ENCODE measurements around the gene DTHD1. TPM values are rescaled to one million over a fixed set of nuclear protein-coding genes. Genes with fewer than 3 reads are reported as not detected.

The DTHD1 gene
- polyA plus RNA-seq, 1 donor (not counting 4 experiments of a cell fraction or from before 2014, with no cell fraction given) = not detected

DNA sequence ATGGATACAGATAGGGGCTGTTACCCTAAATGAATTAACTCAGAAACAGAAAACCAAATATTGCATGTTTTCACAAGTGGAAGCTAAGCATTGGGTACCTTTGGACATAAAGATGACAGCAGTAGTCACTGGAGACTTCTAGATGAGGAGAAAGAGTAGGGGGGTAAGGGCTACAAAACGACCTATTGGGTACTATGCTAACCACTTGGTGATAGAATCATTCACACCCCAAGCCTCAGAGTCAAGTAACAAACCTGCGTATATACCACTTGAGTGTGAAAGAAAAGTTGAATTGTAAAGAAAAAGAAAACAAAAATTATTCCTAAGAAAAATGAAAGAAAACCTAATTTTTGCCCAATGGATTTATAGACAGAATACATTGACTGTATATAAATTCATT is 29.4 kb upstream of the DTHD1 start:
- Histone ChIP-seq H3K4me2 (ENCODE audit: control insufficient read depth, extremely low read depth, insufficient read depth, low read depth, low read length) (no peak overlapping the region), H3K79me2 (ENCODE audit: control insufficient read depth, insufficient read depth, low read length) (no peaks in the 10 kb centered on the region), H3K9me1 (ENCODE audit: control insufficient read depth, extremely low read depth, insufficient read depth, low read length) (no peaks in the 10 kb centered on the region), H3K9me3 (ENCODE audit: control insufficient read depth, low read depth, low read length) (no peaks in the 10 kb centered on the region), H3K27me3 (ENCODE audit: control insufficient read depth, extremely low read depth, insufficient read depth, low read length) (no peaks in the 10 kb centered on the region), H2AFZ (ENCODE audit: control insufficient read depth, low read length) (no peak overlapping the region), H3K36me3 (ENCODE audit: control insufficient read depth in 2 of 2, extremely low read depth in 1 of 2, insufficient read depth in 2 of 2, low read length in 2 of 2) (no peaks in the 10 kb centered on the region), H3K4me1 (ENCODE audit: control insufficient read depth, extremely low read depth, insufficient read depth, low read length) (no peaks in the 10 kb centered on the region), H3K27ac (ENCODE audit: control insufficient read depth, insufficient read depth, low read length) (no peak overlapping the region), H4K20me1 (ENCODE audit: control insufficient read depth, extremely low read depth, insufficient read depth, low read length) (no peaks in the 10 kb centered on the region), H3K4me3 (ENCODE audit: control insufficient read depth in 2 of 3, extremely low read depth in 1 of 3, insufficient read depth in 2 of 3, low read depth in 1 of 3, low read length in 3 of 3) (no peak overlapping the region), H3K9ac (ENCODE audit: control insufficient read depth, extremely low read depth, insufficient read depth, low read length) (no peak overlapping the region)
- TF ChIP-seq CTCF (optimal IDR thresholded peaks at IDR 0.05 in 1 of 3, IDR thresholded peaks at IDR 0.05 in 1 of 3, conservative IDR thresholded peaks at IDR 0.05 in 1 of 3; ENCODE audit: extremely low read depth in 1 of 3, insufficient read depth in 2 of 3, low read length in 3 of 3) (no peak), EZH2 (IDR thresholded peaks at IDR 0.05; ENCODE audit: low read length) (no peak)
- no peak for FAIRE-seq
- dilution Hi-C loops (cut with MboI; ENCODE audit: extremely low pct_ligation_motif_present, low sequenced_read_pairs) = no loop called here
- no peak for DNase-seq (ENCODE audit: low read depth, low spot score)

GRCh38 chr4:36254371-36254770 is 27.0 kb upstream of the DTHD1 start:
- FAIRE-seq = no peak
- no peak overlapping the region for H3K9ac ChIP-seq (ENCODE audit: control insufficient read depth, extremely low read depth, insufficient read depth, low read length)
- no peaks in the 10 kb centered on the region for H3K27me3 ChIP-seq (ENCODE audit: control insufficient read depth, extremely low read depth, insufficient read depth, low read length)
- dilution Hi-C loops (cut with MboI; ENCODE audit: extremely low pct_ligation_motif_present, low sequenced_read_pairs) = no loop called here
- H3K9me1 ChIP-seq (ENCODE audit: control insufficient read depth, extremely low read depth, insufficient read depth, low read length) = no peaks in the 10 kb centered on the region
- no peak overlapping the region for H3K4me3 ChIP-seq (ENCODE audit: control insufficient read depth in 2 of 3, extremely low read depth in 1 of 3, insufficient read depth in 2 of 3, low read depth in 1 of 3, low read length in 3 of 3)
- no peak for DNase-seq (ENCODE audit: low read depth, low spot score)
- no peak overlapping the region for H3K27ac ChIP-seq (ENCODE audit: control insufficient read depth, insufficient read depth, low read length)
- H3K4me2 ChIP-seq (ENCODE audit: control insufficient read depth, extremely low read depth, insufficient read depth, low read depth, low read length) = no peak overlapping the region
- no peaks in the 10 kb centered on the region for H4K20me1 ChIP-seq (ENCODE audit: control insufficient read depth, extremely low read depth, insufficient read depth, low read length)
- no peaks in the 10 kb centered on the region for H3K36me3 ChIP-seq (ENCODE audit: control insufficient read depth in 2 of 2, extremely low read depth in 1 of 2, insufficient read depth in 2 of 2, low read length in 2 of 2)
- H3K9me3 ChIP-seq (ENCODE audit: control insufficient read depth, low read depth, low read length) = no peaks in the 10 kb centered on the region
- no peak for TF ChIP-seq CTCF (optimal IDR thresholded peaks at IDR 0.05 in 1 of 3, IDR thresholded peaks at IDR 0.05 in 1 of 3, conservative IDR thresholded peaks at IDR 0.05 in 1 of 3; ENCODE audit: extremely low read depth in 1 of 3, insufficient read depth in 2 of 3, low read length in 3 of 3)
- no peak for TF ChIP-seq EZH2 (IDR thresholded peaks at IDR 0.05; ENCODE audit: low read length)
- no peaks in the 10 kb centered on the region for H3K79me2 ChIP-seq (ENCODE audit: control insufficient read depth, insufficient read depth, low read length)
- no peaks in the 10 kb centered on the region for H3K4me1 ChIP-seq (ENCODE audit: control insufficient read depth, extremely low read depth, insufficient read depth, low read length)
- no peak overlapping the region for H2AFZ ChIP-seq (ENCODE audit: control insufficient read depth, low read length)

Measured in keratinocyte (primary cell).